H9 (cell line): ENCODE results near the gene CDK5RAP1. TPM values are rescaled to one million over a fixed set of nuclear protein-coding genes. Genes with fewer than 3 reads are reported as not detected.

ENCODE experiments used
- DNase-seq: peaks from one replicate; pipeline ENCODE4 v3.0.0-alpha.2; 2017
- H2AFZ ChIP-seq: one replicate; pipeline ENCODE4 v1.6.1; 2013; ENCODE audit warnings: mild to moderate bottlenecking, low read length, control low read depth, moderate library complexity
- H2AK5ac ChIP-seq: 2 replicates; pipeline ENCODE4 v1.6.1; 2013; ENCODE audit warnings: low read length, control low read depth, mixed read lengths; ENCODE audit not compliant: insufficient read length
- H2BK120ac ChIP-seq: one replicate; pipeline ENCODE4 v1.6.1; 2013; ENCODE audit warnings: low read depth, mild to moderate bottlenecking, low read length, control low read depth, inconsistent platforms; ENCODE audit not compliant: poor library complexity, severe bottlenecking
- H2BK12ac ChIP-seq: 2 replicates; pipeline ENCODE4 v1.6.1; 2013; ENCODE audit warnings: low read length, control low read depth, mixed read lengths, low read depth; ENCODE audit not compliant: insufficient read length
- H2BK15ac ChIP-seq: 2 replicates; pipeline ENCODE4 v1.6.1; 2013; ENCODE audit warnings: low read depth, low read length, control low read depth
- H2BK20ac ChIP-seq: one replicate; pipeline ENCODE4 v1.6.1; 2013; ENCODE audit warnings: low read depth, mild to moderate bottlenecking, low read length, control low read depth, inconsistent platforms; ENCODE audit not compliant: poor library complexity, severe bottlenecking
- H2BK5ac ChIP-seq: 2 replicates; pipeline ENCODE4 v1.6.1; 2013; ENCODE audit warnings: low read length, control low read depth, mixed read lengths; ENCODE audit not compliant: insufficient read length
- H3K14ac ChIP-seq: 2 replicates; pipeline ENCODE4 v1.6.1; 2013; ENCODE audit warnings: low read length, control low read depth; ENCODE audit not compliant: insufficient read depth
- H3K18ac ChIP-seq: 2 replicates; pipeline ENCODE4 v1.6.1; 2013; ENCODE audit warnings: low read depth, mild to moderate bottlenecking, mixed read lengths, low read length, control low read depth; ENCODE audit not compliant: insufficient read length
- H3K23ac ChIP-seq: 2 replicates; pipeline ENCODE4 v1.6.1; 2013; ENCODE audit warnings: low read length, control low read depth, mixed read lengths, low read depth; ENCODE audit not compliant: insufficient read length
- H3K23me2 ChIP-seq: 2 replicates; pipeline ENCODE4 v1.6.1; 2013; ENCODE audit warnings: low read depth, mild to moderate bottlenecking, mixed read lengths, low read length, control low read depth; ENCODE audit not compliant: insufficient read length, poor library complexity, severe bottlenecking
- H3K27ac ChIP-seq: 2 replicates; pipeline ENCODE4 v1.5.1; 2013; ENCODE audit warnings: low read length, control low read depth, mixed read lengths, low read depth; ENCODE audit not compliant: insufficient read length
- H3K27me3 ChIP-seq: 2 replicates; pipeline ENCODE4 v1.6.1; 2013; ENCODE audit warnings: low read length, control low read depth, inconsistent platforms; ENCODE audit not compliant: insufficient read depth
- H3K4ac ChIP-seq: 2 replicates; pipeline ENCODE4 v1.6.1; 2013; ENCODE audit warnings: low read depth, mild to moderate bottlenecking, control low read depth, inconsistent platforms, low read length, moderate library complexity
- H3K4me1 ChIP-seq: 2 replicates; pipeline ENCODE4 v1.6.1; 2013; ENCODE audit warnings: low read length, control low read depth, inconsistent platforms; ENCODE audit not compliant: insufficient read depth
- H3K4me2 ChIP-seq: 2 replicates; pipeline ENCODE4 v1.6.1; 2013; ENCODE audit warnings: low read length, control low read depth, mixed read lengths; ENCODE audit not compliant: insufficient read length, insufficient read depth
- H3K56ac ChIP-seq: 2 replicates; pipeline ENCODE4 v1.6.1; 2013; ENCODE audit warnings: low read depth, mild to moderate bottlenecking, mixed read lengths, low read length, control low read depth; ENCODE audit not compliant: insufficient read length
- H3K79me1 ChIP-seq: 2 replicates; pipeline ENCODE4 v1.6.1; 2013; ENCODE audit warnings: low read depth, mild to moderate bottlenecking, moderate library complexity, low read length, control low read depth, inconsistent platforms; ENCODE audit not compliant: insufficient read depth, poor library complexity, severe bottlenecking
- H3K79me2 ChIP-seq: 2 replicates; pipeline ENCODE4 v1.6.1; 2013; ENCODE audit warnings: low read length, control low read depth, inconsistent platforms; ENCODE audit not compliant: insufficient read depth
- H3K9ac ChIP-seq: 2 replicates; pipeline ENCODE4 v1.6.1; 2013; ENCODE audit warnings: low read length, control low read depth, mixed read lengths; ENCODE audit not compliant: insufficient read length; ENCODE audit errors: extremely low read depth
- H3K9me3 ChIP-seq: one replicate; pipeline ENCODE4 v1.6.1; 2013; ENCODE audit warnings: low read depth, low read length, inconsistent platforms; ENCODE audit not compliant: control insufficient read depth
- H3T11ph ChIP-seq: one replicate; pipeline ENCODE4 v1.6.1; 2013; ENCODE audit warnings: mild to moderate bottlenecking, low read length, control low read depth, inconsistent platforms
- H4K20me1 ChIP-seq: one replicate; pipeline ENCODE4 v1.6.1; 2013; ENCODE audit not compliant: control insufficient read depth, insufficient read length, insufficient read depth
- H4K5ac ChIP-seq: 2 replicates; pipeline ENCODE4 v1.6.1; 2013; ENCODE audit warnings: low read depth, mild to moderate bottlenecking, mixed read lengths, low read length, control low read depth; ENCODE audit not compliant: insufficient read length
- H4K8ac ChIP-seq: replicated peaks from 2 replicates; pipeline ENCODE4 v1.6.1; 2013; ENCODE audit warnings: low read length, control low read depth, mixed read lengths, low read depth; ENCODE audit not compliant: insufficient read length
- H4K91ac ChIP-seq: 2 replicates; pipeline ENCODE4 v1.6.1; 2013; ENCODE audit warnings: low read depth, mild to moderate bottlenecking, moderate library complexity, mixed read lengths, low read length, control low read depth; ENCODE audit not compliant: insufficient read length
- H3K27ac Mint-ChIP-seq, 3 experiments: 2 replicates in 2 of 3; 3 replicates in 1 of 3; pipeline ENCODE4 v1.8.0; 2020 to 2021; ENCODE audit warnings: mixed read lengths in 3 of 3, mild to moderate bottlenecking in 1 of 3, moderate library complexity in 1 of 3
- H3K27me3 Mint-ChIP-seq: 2 replicates; pipeline ENCODE4 v1.8.0; 2021; ENCODE audit warnings: low read depth, mild to moderate bottlenecking, moderate library complexity, mixed read lengths
- H3K36me3 Mint-ChIP-seq, 3 experiments: 2 replicates in 2 of 3; 3 replicates in 1 of 3; pipeline ENCODE4 v1.8.0; 2020 to 2021; ENCODE audit warnings: low read depth in 3 of 3, mixed read lengths in 3 of 3; ENCODE audit not compliant: insufficient read depth in 1 of 3
- H3K4me1 Mint-ChIP-seq, 2 experiments: 2 replicates each; pipeline ENCODE4 v1.8.0; 2020; ENCODE audit warnings: mixed read lengths in 2 of 2
- H3K4me3 Mint-ChIP-seq, 2 experiments: 2 replicates in 1 of 2; 3 replicates in 1 of 2; pipeline ENCODE4 v1.8.0; 2020 to 2021; ENCODE audit warnings: mild to moderate bottlenecking in 2 of 2, mixed read lengths in 2 of 2, moderate library complexity in 1 of 2
- H3K9me3 Mint-ChIP-seq, 2 experiments: 2 replicates in 1 of 2; 3 replicates in 1 of 2; pipeline ENCODE4 v1.8.0; 2020; ENCODE audit warnings: mild to moderate bottlenecking in 2 of 2, mixed read lengths in 2 of 2, moderate library complexity in 1 of 2
- CTCF ChIP-seq: fragments of 200-600 bp; sonication (generic); conservative IDR thresholded peaks from 3 replicates; pipeline ENCODE4 v1.8.0; 2021; ENCODE audit warnings: antibody characterized with exemption, mild to moderate bottlenecking
- WGBS: extraction: QIAGEN DNeasy Blood & Tissue Kit; methylation state at CpG from one replicate; pipeline ENCODE4 v1.1.7; 2013; ENCODE audit warnings: missing lambda C conversion rate, low lambda C conversion rate, mixed read lengths; ENCODE audit not compliant: insufficient read length; ENCODE audit errors: extremely low coverage; 5-methylcytosine and 5-hydroxymethylcytosine counted together
- total RNA-seq: library from RNA; stranded (reverse); gene quantifications from 2 replicates; pipeline ENCODE4 v1.2.1, GENCODE V29; 2021

The CDK5RAP1 gene
- total RNA-seq, 1 experiment from 2014 or later = 66.4 TPM

DNA sequence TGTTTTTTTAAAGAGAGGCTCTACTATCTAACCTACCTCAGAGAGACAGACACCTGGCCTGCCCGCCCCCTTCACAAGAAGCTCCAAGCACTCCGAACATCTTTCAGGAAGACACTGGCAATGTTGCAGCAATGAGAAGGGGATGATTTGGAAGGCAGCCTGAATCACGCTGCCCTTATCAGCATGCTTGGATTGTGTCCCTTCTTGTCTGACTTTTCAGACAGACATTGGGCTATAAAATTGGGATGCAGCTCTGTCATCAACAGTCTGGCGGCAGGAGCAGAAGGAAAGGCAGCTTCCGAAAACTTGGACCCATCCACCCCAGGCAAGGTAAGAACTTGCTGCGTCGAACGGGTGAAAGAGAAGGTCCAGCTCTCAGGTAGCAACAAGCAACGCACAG lies 56.0 kb downstream of the CDK5RAP1 start:
- Histone ChIP-seq H4K20me1 (no peaks in the 10 kb centered on the region), H3K27me3 (no peaks in the 10 kb centered on the region; the same call in 1 of the 2 replicates), H4K5ac (no peak overlapping the region), H2BK5ac (no peak overlapping the region), H3K4me1 (no peaks in the 10 kb centered on the region), H4K8ac (no peak overlapping the region), H3K79me2 (no peaks in the 10 kb centered on the region), H2BK120ac (no peak overlapping the region), H3K4me2 (no peak overlapping the region), H2BK12ac (no peak overlapping the region), H2AK5ac (no peak overlapping the region), H3K23ac (no peak overlapping the region), H2BK20ac (no peak overlapping the region), H3K14ac (no peak overlapping the region), H3K27ac (no peak overlapping the region), H2BK15ac (no peak overlapping the region), H3K79me1 (no peaks in the 10 kb centered on the region), H3T11ph (no peak overlapping the region), H2AFZ (no peak overlapping the region), H3K9me3 (no peaks in the 10 kb centered on the region), H3K56ac (no peak overlapping the region), H3K9ac (no peak overlapping the region), H3K4ac (no peak overlapping the region), H3K23me2 (no peaks in the 10 kb centered on the region), H3K18ac (no peak overlapping the region), H4K91ac (no peak overlapping the region)
- no peak for DNase-seq
- Mint-ChIP-seq H3K36me3 (peaks cover 3 to 14% (median 8%) of the 10 kb centered on the region in 3 experiments; a peak in 4 of 7 replicates), H3K27me3 (no peaks in the 10 kb centered on the region), H3K4me3 (no peak overlapping the region), H3K9me3 (no peaks in the 10 kb centered on the region), H3K27ac (no peak overlapping the region), H3K4me1 (peaks cover 18% of the 10 kb centered on the region in 2 experiments)
- no peak for TF ChIP-seq CTCF
- no CpG with 5 or more reads among the region's 9 CpGs for WGBS
